Measurements from ENCODE around the gene UBE2V1.

GRCh38 chr20:50054626-50055511, 58.1 kb downstream of the UBE2V1 start:
- TF ChIP-seq POLR2A (IDR thresholded peaks at IDR 0.05; ENCODE audit: low read depth, low read length) (no peak), TAF1 (IDR thresholded peaks at IDR 0.05; ENCODE audit: low read depth, low read length) (no peak), POLR2AphosphoS5 (IDR thresholded peaks at IDR 0.05; ENCODE audit: low read depth, low read length) (no peak)

Measured in GM12891 (cell line).